GM20000 (cell line): ENCODE results near the gene ENOX1.

ENCODE experiments used
- DNase-seq: peaks from one replicate; pipeline ENCODE4 v3.0.0; 2012; ENCODE audit warnings: low spot score
- TF ChIP-seq, protein P1 (sequence below): IDR thresholded peaks from 2 replicates; pipeline ENCODE4 v1.5.1; 2012; ENCODE audit warnings: mild to moderate bottlenecking, control low read depth; ENCODE audit errors: extremely low read depth, missing control alignments

The ENOX1 gene

DNA sequence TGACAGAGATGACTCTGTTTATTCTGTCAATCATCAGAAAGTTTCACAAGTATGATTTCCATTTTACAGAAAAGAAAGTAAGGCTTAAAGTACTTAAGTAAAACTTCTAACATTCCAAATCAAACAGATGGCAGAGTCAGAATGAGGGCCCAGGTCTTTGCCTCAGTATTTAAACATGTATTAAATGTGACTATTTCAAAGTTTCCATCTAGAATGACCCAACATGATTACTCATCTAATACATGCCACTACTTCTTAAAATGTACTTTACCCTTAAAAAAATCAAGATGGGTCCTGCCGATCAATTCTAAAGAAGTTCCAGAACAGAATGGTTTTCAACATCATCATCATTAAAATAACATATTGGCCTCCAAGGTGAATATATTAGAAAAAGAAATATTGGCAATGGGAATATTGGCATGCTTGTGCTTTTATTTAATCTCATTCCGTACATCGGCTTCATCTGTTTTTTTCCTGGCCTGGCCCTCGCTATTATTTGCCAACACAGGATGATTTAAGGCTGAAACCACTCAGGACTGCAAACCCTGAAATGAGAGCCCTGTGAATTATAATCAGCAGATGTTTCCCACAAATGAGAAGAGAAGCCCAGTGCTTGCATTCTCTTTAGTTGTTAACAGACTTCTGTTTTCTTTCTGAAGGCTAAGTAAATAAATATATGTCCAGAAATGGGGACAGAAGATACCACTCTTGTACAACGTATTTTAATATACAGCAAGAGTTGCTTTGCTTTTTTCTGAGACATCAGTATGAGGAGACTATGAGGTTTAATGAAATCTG is 423.4 kb downstream of the ENOX1 start:
- TF ChIP-seq, protein P1, sequence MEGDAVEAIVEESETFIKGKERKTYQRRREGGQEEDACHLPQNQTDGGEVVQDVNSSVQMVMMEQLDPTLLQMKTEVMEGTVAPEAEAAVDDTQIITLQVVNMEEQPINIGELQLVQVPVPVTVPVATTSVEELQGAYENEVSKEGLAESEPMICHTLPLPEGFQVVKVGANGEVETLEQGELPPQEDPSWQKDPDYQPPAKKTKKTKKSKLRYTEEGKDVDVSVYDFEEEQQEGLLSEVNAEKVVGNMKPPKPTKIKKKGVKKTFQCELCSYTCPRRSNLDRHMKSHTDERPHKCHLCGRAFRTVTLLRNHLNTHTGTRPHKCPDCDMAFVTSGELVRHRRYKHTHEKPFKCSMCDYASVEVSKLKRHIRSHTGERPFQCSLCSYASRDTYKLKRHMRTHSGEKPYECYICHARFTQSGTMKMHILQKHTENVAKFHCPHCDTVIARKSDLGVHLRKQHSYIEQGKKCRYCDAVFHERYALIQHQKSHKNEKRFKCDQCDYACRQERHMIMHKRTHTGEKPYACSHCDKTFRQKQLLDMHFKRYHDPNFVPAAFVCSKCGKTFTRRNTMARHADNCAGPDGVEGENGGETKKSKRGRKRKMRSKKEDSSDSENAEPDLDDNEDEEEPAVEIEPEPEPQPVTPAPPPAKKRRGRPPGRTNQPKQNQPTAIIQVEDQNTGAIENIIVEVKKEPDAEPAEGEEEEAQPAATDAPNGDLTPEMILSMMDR: no peak
- no peak for DNase-seq

DNA sequence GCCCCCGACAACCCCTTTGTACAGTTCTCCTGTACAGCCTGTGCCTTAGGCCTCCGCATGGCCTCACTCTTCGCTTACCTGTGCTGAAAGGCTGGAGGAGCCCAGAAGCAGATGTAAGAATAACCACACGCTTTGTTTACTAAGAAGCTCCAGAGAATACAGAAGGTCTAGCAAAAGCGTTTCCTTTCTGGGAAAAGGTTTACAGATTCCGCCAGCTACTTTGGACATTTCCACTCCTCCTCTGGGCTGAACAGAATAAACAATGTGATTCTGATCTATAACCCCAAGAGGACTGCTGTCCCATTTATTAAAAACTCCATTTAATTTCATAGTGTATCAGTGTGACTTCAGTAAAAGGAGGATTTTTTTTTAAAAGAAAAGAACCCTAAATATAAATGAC is 424.2 kb downstream of the ENOX1 start:
- DNase-seq: no peak
- TF ChIP-seq, protein P1: no peak

DNA sequence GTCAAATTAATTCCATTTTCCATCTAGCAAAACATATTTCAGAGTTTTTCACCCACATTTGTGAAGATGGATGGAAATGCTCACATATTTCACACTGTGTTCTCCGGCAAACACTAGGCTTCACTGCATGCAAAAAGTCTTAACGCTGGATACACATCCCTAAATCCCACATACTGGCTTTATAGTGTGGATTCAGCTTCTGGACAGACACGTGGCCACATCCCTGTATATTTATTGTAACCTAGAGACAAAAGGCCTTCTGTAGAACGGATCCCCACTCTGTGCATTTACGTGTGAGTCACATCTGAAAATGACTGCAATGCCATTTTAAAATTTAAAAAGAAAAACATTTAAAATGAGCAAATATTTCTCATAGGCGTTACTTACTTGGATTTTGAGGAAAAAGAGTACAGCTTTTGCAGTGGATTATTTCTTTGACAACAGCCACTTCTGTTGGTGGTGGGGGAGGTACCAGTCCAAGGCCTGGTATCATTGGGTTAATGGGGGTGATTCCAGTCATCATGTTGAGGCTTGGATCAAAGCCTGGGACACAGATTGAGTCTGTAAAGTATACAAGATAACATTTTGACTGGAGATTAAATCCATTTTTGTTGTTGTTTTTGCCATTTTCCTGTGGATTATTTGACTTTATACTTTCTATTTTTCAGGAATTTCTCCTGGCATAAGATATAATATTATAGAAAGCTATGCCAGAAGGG is 425.7 kb downstream of the ENOX1 start:
- no peak for DNase-seq
- TF ChIP-seq, protein P1: no peak

DNA sequence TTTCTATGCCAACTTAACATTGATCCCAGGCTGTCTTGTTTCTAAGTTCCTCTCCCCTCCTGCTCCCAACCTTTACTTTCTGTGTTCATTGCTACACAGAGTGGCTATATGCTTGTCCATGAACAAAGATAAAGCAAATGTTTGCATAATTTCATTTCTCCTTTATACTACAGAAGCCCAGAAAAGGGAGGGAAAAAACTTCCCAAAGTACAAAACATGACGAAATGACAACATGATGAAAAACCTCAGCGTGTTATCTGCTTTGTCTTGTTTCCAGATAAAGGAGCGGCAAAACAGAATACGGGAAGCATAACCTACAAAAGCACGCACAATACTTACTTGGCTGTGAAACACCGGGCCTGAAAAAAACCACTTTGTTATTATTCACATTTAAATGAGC is 426.6 kb downstream of the ENOX1 start:
- DNase-seq: no peak
- TF ChIP-seq, protein P1: no peak

DNA sequence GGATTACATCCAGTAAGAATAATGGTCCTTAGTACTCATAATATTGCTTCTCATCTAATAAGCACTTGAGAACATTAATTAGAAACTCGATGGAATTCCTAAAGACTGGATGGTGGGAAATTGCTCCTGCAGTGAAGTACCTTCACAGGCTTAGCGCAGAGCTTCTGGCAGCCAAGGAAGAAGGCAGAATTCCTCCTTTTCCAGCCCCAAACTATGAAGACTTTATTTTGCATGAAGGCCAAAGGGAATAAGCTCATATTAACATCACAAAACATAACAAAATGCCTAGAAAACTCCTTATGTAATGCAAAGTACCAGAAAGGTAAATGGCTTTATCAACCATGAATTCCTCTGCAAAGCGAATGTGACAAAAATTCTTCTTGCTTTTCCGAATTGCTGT is 427.2 kb downstream of the ENOX1 start:
- no peak for DNase-seq
- TF ChIP-seq, protein P1: no peak

DNA sequence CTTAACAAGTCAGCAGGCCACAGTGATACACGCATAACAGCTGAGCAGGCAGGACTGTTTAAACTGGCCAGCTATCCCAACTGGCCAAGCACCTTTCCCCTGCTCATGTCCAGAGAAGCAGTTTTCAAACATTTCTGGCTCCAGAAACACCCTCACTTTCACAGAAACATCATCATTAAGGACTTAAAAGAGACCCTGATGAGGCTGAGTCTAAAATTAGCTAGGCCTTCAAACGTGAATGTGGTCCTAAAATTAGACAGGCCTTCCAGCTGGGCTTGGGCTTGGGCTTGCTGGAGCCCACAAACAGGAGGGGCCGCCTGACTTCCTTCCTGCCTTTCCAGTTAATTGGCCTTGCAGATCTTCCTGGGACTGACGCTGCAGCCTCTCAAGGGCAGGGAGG is 429.2 kb downstream of the ENOX1 start:
- no peak for DNase-seq
- TF ChIP-seq, protein P1: no peak

DNA sequence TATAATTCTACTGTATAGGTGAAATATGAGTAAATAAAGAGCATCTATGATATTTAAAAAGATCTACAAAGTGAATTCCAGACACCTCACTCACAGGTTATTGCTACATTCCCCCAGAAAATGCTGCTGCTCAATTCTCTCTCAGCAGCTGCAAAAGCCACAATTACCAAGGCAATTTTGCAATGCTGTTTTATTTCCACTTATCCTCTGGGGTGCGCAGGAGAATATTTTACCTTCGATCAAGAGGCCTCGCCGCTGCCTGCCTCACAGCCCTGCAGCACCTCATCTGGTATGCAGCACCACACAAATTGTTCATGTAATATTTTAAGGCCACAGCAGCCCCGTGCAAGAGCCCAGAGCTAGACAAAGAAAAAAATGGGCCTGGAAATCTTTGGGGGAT is 430.2 kb downstream of the ENOX1 start:
- DNase-seq: no peak
- TF ChIP-seq, protein P1: no peak
